SK-N-SH treated with all-trans-retinoic acid at 6 μM for 48 hours (cell line): Measurements from ENCODE around the gene NOL3.

Experiments
- ATAC-seq: fragments of 200-7000 bp; cut with Tn5 transposase; 3 replicates; pipeline ENCODE4 v1.9.1; 2020; ENCODE audit warnings: mild to moderate bottlenecking, moderate library complexity
- ARNTL ChIP-seq: fragments of 450-650 bp; formaldehyde crosslinking; IDR thresholded peaks from 2 replicates; pipeline ENCODE4 v1.5.0; 2020; ENCODE audit warnings: low read depth, mild to moderate bottlenecking, moderate library complexity, borderline replicate concordance
- CSDC2 ChIP-seq: fragments of 250-450 bp; sonication (Bioruptor Pico); IDR thresholded peaks from 2 replicates; pipeline ENCODE4 v1.5.0; 2020; ENCODE audit warnings: mild to moderate bottlenecking, moderate library complexity
- ISL1 ChIP-seq: fragments of 250-450 bp; sonication (Bioruptor Pico); IDR thresholded peaks from 2 replicates; pipeline ENCODE4 v2.1.2; 2022; ENCODE audit warnings: mild to moderate bottlenecking, moderate library complexity
- OSR1 ChIP-seq: fragments of 250-450 bp; sonication (Bioruptor Pico); IDR thresholded peaks from 2 replicates; pipeline ENCODE4 v1.8.0; 2022; ENCODE audit warnings: moderate library complexity, mild to moderate bottlenecking, inconsistent platforms
- PPARA ChIP-seq: fragments of 250-450 bp; sonication (Bioruptor Pico); IDR thresholded peaks from 2 replicates; pipeline ENCODE4 v1.5.0; 2020; ENCODE audit warnings: mild to moderate bottlenecking, borderline replicate concordance
- RARB ChIP-seq: fragments of 250-450 bp; sonication (Bioruptor Pico); IDR thresholded peaks from 2 replicates; pipeline ENCODE4 v1.8.0; 2021; ENCODE audit warnings: mild to moderate bottlenecking, moderate library complexity
- SNAI2 ChIP-seq: fragments of 250-450 bp; sonication (Bioruptor Pico); IDR thresholded peaks from 2 replicates; pipeline ENCODE4 v1.5.0; 2020; ENCODE audit warnings: mild to moderate bottlenecking, moderate library complexity
- TCF4 ChIP-seq: fragments of 250-450 bp; sonication (Bioruptor Pico); IDR thresholded peaks from 2 replicates; pipeline ENCODE4 v1.8.0; 2021; ENCODE audit warnings: mild to moderate bottlenecking, moderate library complexity, borderline replicate concordance
- ZC3H10 ChIP-seq: fragments of 250-450 bp; sonication (Bioruptor Pico); IDR thresholded peaks from 2 replicates; pipeline ENCODE4 v1.5.1; 2021; ENCODE audit warnings: mild to moderate bottlenecking, moderate library complexity
- ZFP3 ChIP-seq: fragments of 250-450 bp; sonication (Bioruptor Pico); IDR thresholded peaks from 2 replicates; pipeline ENCODE4 v1.5.0; 2020; ENCODE audit warnings: mild to moderate bottlenecking, moderate library complexity
- ZFP30 ChIP-seq: fragments of 450-650 bp; formaldehyde crosslinking; IDR thresholded peaks from 2 replicates; pipeline ENCODE4 v1.5.0; 2022; ENCODE audit warnings: mild to moderate bottlenecking, moderate library complexity
- ZNF565 ChIP-seq: fragments of 450-650 bp; formaldehyde crosslinking; conservative IDR thresholded peaks from 2 replicates; pipeline ENCODE4 v1.5.0; 2020; ENCODE audit warnings: low read depth, mild to moderate bottlenecking, moderate library complexity
- ZNF70 ChIP-seq: fragments of 450-650 bp; formaldehyde crosslinking; IDR thresholded peaks from 2 replicates; pipeline ENCODE4 v1.5.0; 2020; ENCODE audit warnings: mild to moderate bottlenecking, moderate library complexity
- ZNF8 ChIP-seq: fragments of 450-650 bp; formaldehyde crosslinking; IDR thresholded peaks from 2 replicates; pipeline ENCODE4 v1.5.0; 2020; ENCODE audit warnings: mild to moderate bottlenecking, moderate library complexity
- TF ChIP-seq, protein P1 (sequence below): fragments of 250-450 bp; sonication (Bioruptor Pico); IDR thresholded peaks from 2 replicates; pipeline ENCODE4 v1.5.0; 2020; ENCODE audit warnings: mild to moderate bottlenecking, moderate library complexity
- TF ChIP-seq, protein P2 (sequence below): fragments of 250-450 bp; sonication (Bioruptor Pico); IDR thresholded peaks from 2 replicates; pipeline ENCODE4 v1.8.0; 2020; ENCODE audit warnings: mild to moderate bottlenecking, moderate library complexity, borderline replicate concordance
- TF ChIP-seq, protein P3 (sequence below): fragments of 250-450 bp; sonication (Bioruptor Pico); IDR thresholded peaks from 2 replicates; pipeline ENCODE4 v1.8.0; 2021; ENCODE audit warnings: low read depth, mild to moderate bottlenecking, moderate library complexity, borderline replicate concordance
- TF ChIP-seq, protein P4 (sequence below): fragments of 250-450 bp; sonication (Bioruptor Pico); IDR thresholded peaks from 2 replicates; pipeline ENCODE4 v1.5.1; 2020; ENCODE audit warnings: low read depth, mild to moderate bottlenecking, moderate library complexity

Gene NOL3

DNA sequence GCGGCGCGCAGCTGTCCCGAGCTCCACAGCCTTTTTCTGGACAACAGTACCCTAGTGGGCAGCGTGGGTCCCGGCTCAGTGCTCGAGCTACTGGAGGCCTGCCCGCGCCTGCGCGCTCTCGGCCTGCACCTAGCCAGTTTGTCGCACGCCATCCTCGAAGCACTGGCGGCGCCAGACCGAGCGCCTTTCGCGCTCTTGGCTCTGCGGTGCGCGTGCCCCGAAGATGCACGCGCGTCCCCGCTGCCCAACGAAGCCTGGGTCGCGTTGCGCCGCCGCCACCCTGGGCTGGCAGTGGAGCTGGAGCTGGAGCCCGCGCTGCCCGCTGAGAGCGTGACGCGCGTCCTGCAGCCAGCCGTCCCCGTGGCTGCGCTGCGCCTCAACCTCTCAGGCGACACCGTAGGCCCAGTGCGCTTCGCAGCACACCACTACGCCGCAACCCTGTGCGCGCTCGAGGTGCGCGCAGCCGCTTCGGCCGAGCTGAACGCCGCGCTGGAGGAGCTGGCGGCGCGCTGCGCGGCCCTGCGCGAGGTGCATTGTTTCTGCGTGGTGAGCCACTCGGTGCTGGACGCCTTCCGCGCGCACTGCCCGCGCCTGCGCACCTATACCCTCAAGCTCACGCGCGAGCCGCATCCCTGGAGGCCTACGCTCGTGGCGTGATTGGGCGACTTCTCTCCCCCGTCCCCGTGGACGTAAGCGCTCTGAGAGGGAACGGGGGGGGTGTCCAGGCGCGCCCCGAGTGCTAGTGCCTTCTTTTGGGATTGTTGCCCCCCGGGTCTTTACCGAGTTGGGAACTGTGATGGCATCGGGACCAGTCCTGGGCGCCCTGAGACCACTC lies 7.0 kb upstream of the NOL3 start:
- peak; percentile 15 for ATAC-seq
- TF ChIP-seq, protein P1, sequence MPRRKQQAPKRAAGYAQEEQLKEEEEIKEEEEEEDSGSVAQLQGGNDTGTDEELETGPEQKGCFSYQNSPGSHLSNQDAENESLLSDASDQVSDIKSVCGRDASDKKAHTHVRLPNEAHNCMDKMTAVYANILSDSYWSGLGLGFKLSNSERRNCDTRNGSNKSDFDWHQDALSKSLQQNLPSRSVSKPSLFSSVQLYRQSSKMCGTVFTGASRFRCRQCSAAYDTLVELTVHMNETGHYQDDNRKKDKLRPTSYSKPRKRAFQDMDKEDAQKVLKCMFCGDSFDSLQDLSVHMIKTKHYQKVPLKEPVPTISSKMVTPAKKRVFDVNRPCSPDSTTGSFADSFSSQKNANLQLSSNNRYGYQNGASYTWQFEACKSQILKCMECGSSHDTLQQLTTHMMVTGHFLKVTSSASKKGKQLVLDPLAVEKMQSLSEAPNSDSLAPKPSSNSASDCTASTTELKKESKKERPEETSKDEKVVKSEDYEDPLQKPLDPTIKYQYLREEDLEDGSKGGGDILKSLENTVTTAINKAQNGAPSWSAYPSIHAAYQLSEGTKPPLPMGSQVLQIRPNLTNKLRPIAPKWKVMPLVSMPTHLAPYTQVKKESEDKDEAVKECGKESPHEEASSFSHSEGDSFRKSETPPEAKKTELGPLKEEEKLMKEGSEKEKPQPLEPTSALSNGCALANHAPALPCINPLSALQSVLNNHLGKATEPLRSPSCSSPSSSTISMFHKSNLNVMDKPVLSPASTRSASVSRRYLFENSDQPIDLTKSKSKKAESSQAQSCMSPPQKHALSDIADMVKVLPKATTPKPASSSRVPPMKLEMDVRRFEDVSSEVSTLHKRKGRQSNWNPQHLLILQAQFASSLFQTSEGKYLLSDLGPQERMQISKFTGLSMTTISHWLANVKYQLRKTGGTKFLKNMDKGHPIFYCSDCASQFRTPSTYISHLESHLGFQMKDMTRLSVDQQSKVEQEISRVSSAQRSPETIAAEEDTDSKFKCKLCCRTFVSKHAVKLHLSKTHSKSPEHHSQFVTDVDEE (CRISPR knock-in tag) = peak; percentile 56; the same call in 1 of the 2 replicates
- TF ChIP-seq ZFP30 (no peak), ISL1 (no peak), ZFP3 (CRISPR knock-in tag) (peak; percentile 51; the same call in 1 of the 2 replicates), ZNF565 (0 out of 2 replicates have a peak, but pooled peaks have one; percentile 62), SNAI2 (CRISPR knock-in tag) (no peak), CSDC2 (CRISPR knock-in tag) (no peak), OSR1 (no peak), TCF4 (CRISPR knock-in tag) (no peak), RARB (CRISPR knock-in tag) (no peak), ZC3H10 (CRISPR knock-in tag) (no peak)

DNA sequence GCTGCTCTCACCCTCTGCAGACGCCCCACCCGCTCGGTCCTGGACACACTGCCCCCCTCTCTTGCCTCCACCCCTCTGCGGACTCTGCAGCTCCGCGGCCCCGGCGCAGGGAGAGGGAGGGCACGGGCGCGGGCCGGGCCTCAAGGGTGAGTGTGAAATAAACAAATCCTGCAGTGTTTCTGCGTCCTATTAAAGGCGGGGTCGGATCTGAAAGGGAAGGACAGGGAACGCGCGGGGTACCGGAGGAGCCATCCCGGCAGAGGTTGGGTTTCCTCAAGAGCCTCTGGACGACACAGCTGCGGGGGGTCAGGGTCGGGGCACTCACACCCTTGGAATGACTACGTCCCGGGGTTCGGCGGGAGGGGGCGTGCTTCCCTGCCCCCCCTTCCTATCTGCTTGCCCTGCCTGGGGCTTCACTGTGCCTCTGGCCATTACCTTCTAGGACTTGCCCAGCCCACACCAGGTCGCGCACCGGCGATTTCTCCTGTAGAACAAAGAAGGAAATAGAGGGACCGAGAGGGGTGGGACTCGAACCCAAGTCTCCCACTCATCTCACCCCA lies 6.3 kb upstream of the NOL3 start:
- TF ChIP-seq OSR1 = no peak
- no peak for TF ChIP-seq ARNTL (CRISPR knock-in tag)
- TF ChIP-seq, protein P1 (CRISPR knock-in tag) = no peak
- no peak for TF ChIP-seq ZC3H10 (CRISPR knock-in tag)
- no peak for TF ChIP-seq TCF4 (CRISPR knock-in tag)
- TF ChIP-seq SNAI2 (CRISPR knock-in tag) = no peak
- TF ChIP-seq ZNF8 (CRISPR knock-in tag) = no peak
- no peak for TF ChIP-seq PPARA
- no peak for TF ChIP-seq ZFP3 (CRISPR knock-in tag)
- TF ChIP-seq, protein P2, sequence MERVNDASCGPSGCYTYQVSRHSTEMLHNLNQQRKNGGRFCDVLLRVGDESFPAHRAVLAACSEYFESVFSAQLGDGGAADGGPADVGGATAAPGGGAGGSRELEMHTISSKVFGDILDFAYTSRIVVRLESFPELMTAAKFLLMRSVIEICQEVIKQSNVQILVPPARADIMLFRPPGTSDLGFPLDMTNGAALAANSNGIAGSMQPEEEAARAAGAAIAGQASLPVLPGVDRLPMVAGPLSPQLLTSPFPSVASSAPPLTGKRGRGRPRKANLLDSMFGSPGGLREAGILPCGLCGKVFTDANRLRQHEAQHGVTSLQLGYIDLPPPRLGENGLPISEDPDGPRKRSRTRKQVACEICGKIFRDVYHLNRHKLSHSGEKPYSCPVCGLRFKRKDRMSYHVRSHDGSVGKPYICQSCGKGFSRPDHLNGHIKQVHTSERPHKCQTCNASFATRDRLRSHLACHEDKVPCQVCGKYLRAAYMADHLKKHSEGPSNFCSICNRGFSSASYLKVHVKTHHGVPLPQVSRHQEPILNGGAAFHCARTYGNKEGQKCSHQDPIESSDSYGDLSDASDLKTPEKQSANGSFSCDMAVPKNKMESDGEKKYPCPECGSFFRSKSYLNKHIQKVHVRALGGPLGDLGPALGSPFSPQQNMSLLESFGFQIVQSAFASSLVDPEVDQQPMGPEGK (CRISPR knock-in tag) = no peak
- TF ChIP-seq ZNF70 (CRISPR knock-in tag) = no peak
- no peak for TF ChIP-seq ISL1
- no peak for TF ChIP-seq CSDC2 (CRISPR knock-in tag)
- TF ChIP-seq, protein P3, sequence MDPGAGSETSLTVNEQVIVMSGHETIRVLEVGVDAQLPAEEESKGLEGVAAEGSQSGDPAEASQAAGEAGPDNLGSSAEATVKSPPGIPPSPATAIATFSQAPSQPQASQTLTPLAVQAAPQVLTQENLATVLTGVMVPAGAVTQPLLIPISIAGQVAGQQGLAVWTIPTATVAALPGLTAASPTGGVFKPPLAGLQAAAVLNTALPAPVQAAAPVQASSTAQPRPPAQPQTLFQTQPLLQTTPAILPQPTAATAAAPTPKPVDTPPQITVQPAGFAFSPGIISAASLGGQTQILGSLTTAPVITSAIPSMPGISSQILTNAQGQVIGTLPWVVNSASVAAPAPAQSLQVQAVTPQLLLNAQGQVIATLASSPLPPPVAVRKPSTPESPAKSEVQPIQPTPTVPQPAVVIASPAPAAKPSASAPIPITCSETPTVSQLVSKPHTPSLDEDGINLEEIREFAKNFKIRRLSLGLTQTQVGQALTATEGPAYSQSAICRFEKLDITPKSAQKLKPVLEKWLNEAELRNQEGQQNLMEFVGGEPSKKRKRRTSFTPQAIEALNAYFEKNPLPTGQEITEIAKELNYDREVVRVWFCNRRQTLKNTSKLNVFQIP (CRISPR knock-in tag) = no peak
- no peak for TF ChIP-seq ZNF565
- TF ChIP-seq, protein P4, sequence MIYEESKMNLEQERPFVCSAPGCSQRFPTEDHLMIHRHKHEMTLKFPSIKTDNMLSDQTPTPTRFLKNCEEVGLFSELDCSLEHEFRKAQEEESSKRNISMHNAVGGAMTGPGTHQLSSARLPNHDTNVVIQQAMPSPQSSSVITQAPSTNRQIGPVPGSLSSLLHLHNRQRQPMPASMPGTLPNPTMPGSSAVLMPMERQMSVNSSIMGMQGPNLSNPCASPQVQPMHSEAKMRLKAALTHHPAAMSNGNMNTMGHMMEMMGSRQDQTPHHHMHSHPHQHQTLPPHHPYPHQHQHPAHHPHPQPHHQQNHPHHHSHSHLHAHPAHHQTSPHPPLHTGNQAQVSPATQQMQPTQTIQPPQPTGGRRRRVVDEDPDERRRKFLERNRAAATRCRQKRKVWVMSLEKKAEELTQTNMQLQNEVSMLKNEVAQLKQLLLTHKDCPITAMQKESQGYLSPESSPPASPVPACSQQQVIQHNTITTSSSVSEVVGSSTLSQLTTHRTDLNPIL (CRISPR knock-in tag) = no peak
- ATAC-seq = no peak; the same call in 1 of the 3 replicates
